GM21526 (cell line): ENCODE data around the gene BMP7.

Experiments
- ATAC-seq: cut with Tn5 transposase; IDR thresholded peaks from one replicate; pipeline ENCODE4 v1.9.1; 2021; ENCODE audit warnings: moderate library complexity; ENCODE audit not compliant: unreplicated experiment, low FRiP score

BMP7 gene

DNA sequence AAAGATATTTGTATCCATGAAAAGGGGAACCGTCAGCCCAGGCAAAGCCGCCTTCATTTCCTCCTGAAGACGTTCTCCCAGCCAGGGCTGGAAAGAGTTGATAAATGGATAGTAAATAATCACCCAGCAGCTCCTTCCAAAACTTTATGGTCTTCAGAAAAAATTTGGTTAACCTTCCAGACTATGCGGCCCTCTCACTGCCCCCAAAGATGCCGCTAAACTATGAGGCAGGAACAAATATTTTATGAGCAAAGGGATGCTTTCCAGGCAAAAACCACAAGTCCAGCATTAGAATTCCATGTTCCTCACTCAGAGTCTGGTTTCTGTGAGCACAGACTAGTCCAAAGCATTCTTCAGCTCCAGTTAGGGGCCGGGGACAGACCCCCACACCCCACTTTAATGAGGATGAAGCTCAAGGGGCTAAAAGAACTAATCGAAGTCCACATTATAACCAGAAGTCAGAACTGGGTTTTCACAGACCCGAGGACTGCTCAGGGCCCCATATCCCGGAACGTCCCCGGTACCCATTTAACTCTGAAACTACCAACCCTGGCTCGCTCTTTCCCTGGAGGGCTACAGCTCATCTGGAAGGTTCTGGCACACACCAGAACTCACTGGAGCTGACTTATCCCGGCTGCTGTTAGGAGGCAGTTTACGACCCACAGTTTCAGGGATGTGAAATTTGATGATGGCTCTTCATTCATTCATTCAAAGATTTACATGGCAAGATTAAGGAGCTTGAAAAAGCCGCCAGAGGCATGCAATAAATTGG is 29.4 kb downstream of the BMP7 start:
- no peak for ATAC-seq

GRCh38 chr20:57234556-57235251 is 31.7 kb downstream of the BMP7 start:
- no peak for ATAC-seq

GRCh38 chr20:57231951-57232428 is 34.5 kb downstream of the BMP7 start:
- no peak for ATAC-seq

- ATAC-seq, result no peak
Measured at GRCh38 chr20:57231161-57231560, 35.3 kb downstream of the BMP7 start.

DNA sequence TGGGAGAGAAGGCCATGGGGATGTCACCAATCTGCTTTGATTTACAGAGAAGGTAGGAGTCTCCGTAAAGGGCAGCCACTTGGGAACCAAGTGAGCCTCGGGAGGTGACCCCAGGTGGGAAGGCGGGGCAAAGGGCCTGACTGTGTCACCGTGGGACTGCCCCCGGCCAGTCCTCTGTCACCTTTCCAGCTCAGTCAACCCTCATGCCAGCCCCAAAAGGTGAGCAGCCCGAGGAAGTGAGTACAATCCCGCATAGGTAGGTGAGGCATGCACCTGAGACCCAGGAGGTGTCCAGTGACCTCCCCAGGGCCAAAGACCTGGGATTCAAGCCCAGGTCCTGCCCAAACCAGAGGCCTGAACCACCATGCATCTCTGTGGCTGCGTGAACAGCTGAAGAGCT is 36.2 kb downstream of the BMP7 start:
- no peak for ATAC-seq

GRCh38 chr20:57229490-57229889 is 37.0 kb downstream of the BMP7 start:
- no peak for ATAC-seq

GRCh38 chr20:57225830-57226229 is 40.6 kb downstream of the BMP7 start:
- no peak for ATAC-seq

- ATAC-seq, result no peak
Measured at GRCh38 chr20:57225197-57225733, 41.2 kb downstream of the BMP7 start.

DNA sequence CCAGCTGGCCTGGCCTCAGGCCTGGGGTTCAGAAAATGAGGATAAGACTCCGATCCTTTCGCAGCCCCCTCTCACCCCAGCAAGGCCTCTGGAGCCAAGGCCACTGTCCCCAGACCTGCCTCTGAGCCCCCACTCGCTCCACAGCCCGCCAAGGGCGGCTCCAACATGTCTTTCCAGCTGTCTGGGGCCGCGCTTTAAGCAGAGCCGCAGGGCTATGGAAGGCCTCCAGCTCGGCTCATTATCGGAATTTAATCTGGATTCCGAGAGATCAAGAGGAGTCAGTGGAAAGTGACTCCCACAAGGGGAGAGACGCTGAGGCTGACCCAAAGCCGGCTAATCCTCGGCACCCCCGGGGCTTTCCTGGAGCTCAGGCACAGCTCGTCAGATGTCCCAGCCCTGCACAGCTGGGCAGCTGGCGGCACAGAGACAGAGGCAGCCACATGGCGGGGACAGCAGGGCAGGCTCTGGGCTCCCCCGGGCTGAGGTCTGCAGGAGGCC is 41.8 kb downstream of the BMP7 start:
- no peak for ATAC-seq

DNA sequence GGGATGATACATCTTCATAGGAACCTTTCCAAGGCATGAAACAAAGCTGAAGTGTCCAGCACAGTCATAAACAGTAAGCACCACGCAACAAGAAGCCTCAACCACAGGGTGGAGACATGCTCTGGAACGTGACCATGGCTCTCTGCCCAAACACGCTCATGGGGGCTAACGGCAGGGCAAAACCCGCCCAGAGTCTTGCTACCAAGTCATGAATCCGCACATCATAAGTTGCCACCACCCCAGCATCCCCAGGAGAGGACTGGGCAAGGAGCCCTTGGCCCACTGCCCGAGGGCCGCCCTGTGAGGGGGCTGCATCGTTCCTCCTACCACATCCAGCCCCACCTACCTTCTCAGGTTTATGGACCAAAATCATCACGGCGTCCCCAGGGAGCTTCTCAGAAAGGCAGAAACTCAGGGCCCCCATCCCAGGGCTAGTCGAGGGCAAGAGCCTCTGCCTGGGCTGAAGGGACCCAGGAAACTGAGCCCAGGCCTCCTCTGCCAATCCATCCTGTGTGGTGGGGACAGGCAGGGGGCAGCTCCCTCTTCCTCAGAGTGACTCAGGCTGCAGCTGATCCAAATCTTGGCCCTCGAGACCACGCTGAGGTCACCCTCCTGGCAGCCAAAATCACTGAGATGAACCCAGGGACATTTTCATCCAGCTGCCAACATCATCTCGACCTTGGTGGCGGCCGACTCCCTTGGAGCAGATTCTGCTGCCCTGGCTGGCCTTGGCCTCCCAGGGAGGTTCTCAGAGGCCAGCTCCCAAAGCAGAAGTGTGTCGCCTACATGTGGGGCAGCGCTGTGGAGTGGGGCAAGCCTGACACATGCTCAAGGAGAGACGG is 42.6 kb downstream of the BMP7 start:
- ATAC-seq, result no peak

- ATAC-seq, result no peak
Measured at GRCh38 chr20:57222631-57222950, 43.9 kb downstream of the BMP7 start.

- no peak for ATAC-seq
Measured at GRCh38 chr20:57221916-57222630, 44.4 kb downstream of the BMP7 start.

DNA sequence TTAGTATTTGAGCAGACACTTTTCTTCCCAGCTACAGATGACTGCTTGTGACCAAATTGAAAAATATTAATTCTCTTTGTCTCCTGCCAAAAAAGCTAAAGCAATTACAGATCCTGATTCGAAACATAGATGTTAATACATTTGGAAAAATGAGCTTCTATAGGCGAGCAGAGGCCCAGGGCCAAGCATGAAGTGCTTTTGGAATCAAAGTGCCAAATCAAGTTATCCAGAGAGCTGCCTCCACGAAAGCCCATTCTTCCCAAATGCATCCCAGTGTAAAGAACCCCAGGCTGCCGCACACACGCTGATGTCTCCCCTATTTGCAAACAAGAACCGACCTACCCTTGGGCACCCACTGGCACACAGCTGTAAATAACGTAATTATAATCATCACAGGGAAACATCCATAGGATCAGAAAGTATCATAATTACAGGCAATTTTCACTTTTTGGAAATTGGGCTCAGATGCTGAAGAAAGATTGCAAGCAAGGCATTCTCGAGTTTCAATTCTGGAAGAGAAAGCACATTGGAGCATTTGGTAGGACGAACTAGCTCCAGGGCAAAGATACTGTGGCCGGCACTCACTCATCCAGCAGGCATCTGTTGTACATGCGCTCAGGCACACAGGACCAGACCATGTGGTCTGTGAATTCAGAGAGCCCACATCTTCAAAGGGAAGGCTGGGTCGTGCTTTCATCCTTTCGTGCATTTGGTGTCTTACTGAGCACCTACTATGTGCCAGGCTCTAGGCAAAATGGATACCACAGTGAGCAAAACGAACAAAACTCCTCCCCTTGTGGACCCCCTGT is 45.9 kb downstream of the BMP7 start:
- no peak for ATAC-seq

GRCh38 chr20:57219071-57219677 is 47.3 kb downstream of the BMP7 start:
- ATAC-seq, result no peak

DNA sequence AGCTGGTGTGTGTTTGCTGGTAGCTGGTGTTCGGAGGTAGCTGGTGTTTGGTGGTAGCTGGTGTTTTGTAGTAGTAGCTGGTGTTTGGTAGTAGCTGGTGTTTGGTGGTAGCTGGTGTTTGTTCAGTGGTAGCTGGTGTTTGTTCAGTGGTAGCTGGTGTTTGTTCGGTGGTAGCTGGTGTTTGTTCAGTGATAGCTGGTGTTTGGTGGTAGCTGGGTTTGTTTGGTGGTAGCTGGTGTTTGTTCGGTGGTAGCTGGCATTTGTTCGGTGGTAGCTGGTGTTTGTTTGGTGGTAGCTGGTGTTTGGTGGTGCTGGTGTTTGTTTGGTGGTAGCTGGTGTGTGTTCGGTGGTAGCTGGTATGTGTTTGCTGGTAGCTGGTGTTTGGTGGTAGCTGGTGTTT is 48.0 kb downstream of the BMP7 start:
- no peak for ATAC-seq

DNA sequence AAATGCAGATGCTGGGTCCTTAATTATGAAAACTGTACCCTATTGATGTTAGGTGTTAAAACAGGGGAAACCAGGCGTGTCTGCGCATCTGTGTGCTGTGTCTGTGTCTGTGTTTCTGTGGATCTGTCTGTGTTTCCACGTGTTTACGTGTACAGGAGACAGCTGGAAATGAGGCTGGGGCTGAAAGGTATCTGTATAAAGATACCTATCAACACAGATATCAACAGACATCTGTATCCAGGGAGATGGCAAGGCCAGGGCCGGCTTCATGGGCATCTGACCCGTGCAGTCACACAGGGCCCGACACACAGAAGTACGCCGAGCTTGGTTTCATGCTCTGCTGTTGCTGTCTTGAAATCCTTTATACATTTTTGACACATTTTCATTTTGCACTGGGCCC is 48.6 kb downstream of the BMP7 start:
- no peak for ATAC-seq

GRCh38 chr20:57216669-57217068 is 49.8 kb downstream of the BMP7 start:
- ATAC-seq, result no peak

- no peak for ATAC-seq
Measured at GRCh38 chr20:57215826-57216471, 50.5 kb downstream of the BMP7 start.
